Dendritic cell treated with granulocyte-macrophage colony-stimulating factor and Interleukin-4, amounts not matched to agents 40 ng/mL and 50 ng/mL, for 4 days (primary cell): Measurements from ENCODE around the gene PARS2.

ENCODE experiments used
- H3K27ac Mint-ChIP-seq: one replicate; pipeline ENCODE4 v1.8.0; 2022; ENCODE audit warnings: mild to moderate bottlenecking, mixed read lengths
- H3K27me3 Mint-ChIP-seq: one replicate; pipeline ENCODE4 v1.8.0; 2022; ENCODE audit warnings: mild to moderate bottlenecking, mixed read lengths
- H3K36me3 Mint-ChIP-seq: one replicate; pipeline ENCODE4 v1.8.0; 2022; ENCODE audit warnings: low read depth, mixed read lengths
- H3K4me1 Mint-ChIP-seq: one replicate; pipeline ENCODE4 v1.8.0; 2022; ENCODE audit warnings: low read depth, mixed read lengths
- H3K4me3 Mint-ChIP-seq: one replicate; pipeline ENCODE4 v1.8.0; 2022; ENCODE audit warnings: mild to moderate bottlenecking, moderate library complexity, mixed read lengths
- H3K9me3 Mint-ChIP-seq: one replicate; pipeline ENCODE4 v1.8.0; 2022; ENCODE audit warnings: mixed read lengths
- intact Hi-C: fragments of 100-400 bp; cut with micrococcal nuclease; formaldehyde crosslinking; loops from one replicate; pipeline ENCODE4 v1.15.0; 2022

The PARS2 gene

DNA sequence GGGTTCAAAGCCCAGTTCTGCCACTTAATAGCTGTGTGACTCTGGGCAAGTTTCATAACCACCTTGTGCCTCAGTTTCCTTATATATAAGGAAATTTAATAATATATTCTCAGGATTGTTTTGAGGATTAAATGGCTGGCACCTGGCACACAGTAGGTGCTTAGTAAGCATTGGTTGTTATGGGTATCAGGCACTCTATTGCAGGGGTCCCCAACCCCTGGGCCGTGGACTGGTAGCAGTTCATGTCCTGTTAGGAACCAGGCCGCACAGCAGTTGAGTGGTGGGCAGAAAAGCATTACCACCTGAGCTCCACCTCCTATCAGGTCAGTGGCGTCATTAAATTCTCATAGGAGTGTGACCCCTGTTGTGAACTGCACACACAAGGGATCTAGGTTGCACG, 18.5 kb downstream of the PARS2 start:
- Mint-ChIP-seq H3K27me3 (no peaks in the 10 kb centered on the region), H3K36me3 (peaks cover 31% of the 10 kb centered on the region), H3K9me3 (no peaks in the 10 kb centered on the region), H3K4me3 (no peak overlapping the region), H3K27ac (no peak overlapping the region), H3K4me1 (no peaks in the 10 kb centered on the region)
- intact Hi-C loops, result no loop called here

DNA sequence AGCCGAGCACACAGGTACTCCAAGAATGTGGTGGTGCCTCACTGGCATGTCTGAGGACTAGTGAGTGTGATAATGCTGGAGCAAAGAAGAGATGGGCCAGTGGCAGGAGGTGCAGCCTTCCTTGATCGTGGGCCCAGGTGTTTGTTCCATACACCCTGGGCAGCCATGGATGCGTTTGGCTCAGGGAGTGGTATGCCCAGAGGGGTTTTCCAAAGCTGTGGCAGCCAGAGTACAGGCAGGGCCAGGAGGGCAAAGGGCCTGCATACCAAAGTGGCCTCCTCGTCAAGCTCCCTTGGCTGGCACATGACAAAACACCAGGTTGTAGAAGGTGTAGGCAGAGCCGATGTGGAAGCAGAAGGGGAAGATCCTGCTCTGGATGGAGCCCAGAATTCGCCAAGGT, 19.0 kb downstream of the PARS2 start:
- H3K9me3 Mint-ChIP-seq, result no peaks in the 10 kb centered on the region
- H3K27me3 Mint-ChIP-seq, result no peaks in the 10 kb centered on the region
- H3K4me1 Mint-ChIP-seq, result no peaks in the 10 kb centered on the region
- H3K4me3 Mint-ChIP-seq, result no peak overlapping the region
- H3K27ac Mint-ChIP-seq, result no peak overlapping the region
- intact Hi-C loops, result no loop called here
- H3K36me3 Mint-ChIP-seq, result peaks cover 37% of the 10 kb centered on the region

DNA sequence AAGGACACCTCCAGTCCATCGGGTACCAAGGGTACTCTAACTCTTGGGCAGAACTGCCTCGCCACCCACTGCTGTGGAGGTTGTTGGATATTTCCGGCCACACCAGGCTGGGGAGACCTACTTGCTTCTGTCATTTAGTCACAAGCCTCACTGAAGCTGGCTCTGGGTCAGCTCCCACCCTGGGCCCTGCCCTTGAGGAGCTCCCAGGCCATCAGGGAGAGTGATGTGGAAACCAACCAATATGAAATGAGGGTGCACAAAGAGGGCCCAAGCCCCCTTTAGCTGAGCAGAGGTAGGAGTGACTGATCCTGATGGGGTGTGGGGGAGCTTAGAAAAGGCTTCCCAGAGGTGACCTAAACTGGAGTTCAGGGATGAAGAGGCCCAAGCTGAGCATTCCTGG, 19.6 kb downstream of the PARS2 start:
- intact Hi-C loops, result no loop called here
- no peaks in the 10 kb centered on the region for H3K9me3 Mint-ChIP-seq
- H3K27me3 Mint-ChIP-seq, result no peaks in the 10 kb centered on the region
- peaks cover 42% of the 10 kb centered on the region for H3K36me3 Mint-ChIP-seq
- H3K4me1 Mint-ChIP-seq, result no peaks in the 10 kb centered on the region
- H3K4me3 Mint-ChIP-seq, result no peak overlapping the region
- H3K27ac Mint-ChIP-seq, result no peak overlapping the region

DNA sequence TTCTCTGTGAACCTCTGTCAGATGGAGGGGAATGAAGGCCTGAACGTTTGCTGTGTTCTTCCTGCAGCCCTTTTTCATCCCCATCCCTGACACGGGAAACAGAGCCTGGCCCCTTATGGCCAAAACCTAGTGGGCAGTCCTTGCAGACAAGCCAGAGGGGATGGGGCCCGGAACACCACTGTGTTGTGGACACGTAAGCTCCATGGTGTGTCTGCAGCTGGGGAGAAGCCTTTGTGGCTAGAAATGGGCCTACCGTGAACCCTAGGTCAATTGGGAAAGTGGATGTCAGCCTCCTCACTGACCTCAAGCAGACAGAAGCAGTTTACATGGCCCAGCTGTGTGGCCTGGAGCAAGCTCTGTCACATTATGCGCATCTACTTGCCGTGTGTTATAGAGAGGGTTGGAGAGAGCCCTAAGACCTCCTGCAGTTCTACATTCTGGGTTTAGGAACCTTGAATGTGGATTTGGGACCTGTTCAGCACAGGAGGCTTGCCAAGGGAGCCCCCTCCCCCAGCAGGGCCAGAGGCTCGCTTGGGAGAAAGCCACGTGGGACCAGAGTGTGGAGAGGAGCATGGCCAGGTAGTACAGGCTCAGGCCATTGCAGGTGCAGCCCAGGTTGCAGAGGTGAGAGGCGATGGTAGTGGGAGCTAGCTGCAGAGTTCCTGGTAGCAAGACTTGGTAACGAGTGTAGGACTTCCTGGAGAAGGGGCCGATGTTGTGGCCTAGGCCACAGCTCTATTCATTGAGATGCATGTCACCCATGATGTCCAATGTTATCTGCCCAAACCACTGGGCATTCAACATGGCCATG, 20.7 kb downstream of the PARS2 start:
- intact Hi-C loops, result no loop called here

DNA sequence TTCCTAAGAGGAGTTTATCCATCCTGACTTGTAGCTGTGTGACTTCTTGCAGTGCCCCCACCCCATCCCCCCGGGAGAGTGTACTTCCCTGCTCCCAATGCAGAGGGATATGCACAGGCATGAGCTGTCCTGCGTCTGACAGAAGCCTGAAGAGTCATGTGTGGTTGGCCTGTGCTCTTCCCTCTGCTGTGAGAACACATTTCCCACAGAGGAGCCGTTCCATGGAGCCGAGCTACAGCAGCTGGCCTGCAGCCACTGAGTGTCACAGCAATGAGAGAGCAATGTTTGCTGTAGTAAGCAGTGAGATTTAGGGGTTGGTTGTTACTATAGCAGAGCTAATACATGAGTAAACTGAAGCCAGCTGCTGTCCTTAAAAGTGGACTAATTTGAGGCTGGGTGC, 22.0 kb downstream of the PARS2 start:
- no peak overlapping the region for H3K27ac Mint-ChIP-seq
- no peaks in the 10 kb centered on the region for H3K9me3 Mint-ChIP-seq
- intact Hi-C loops, result no loop called here
- H3K4me1 Mint-ChIP-seq, result no peaks in the 10 kb centered on the region
- H3K4me3 Mint-ChIP-seq, result no peak overlapping the region
- H3K36me3 Mint-ChIP-seq, result peaks cover 67% of the 10 kb centered on the region
- no peaks in the 10 kb centered on the region for H3K27me3 Mint-ChIP-seq

More for the DNA sequence above, 20.7 kb downstream of the PARS2 start:
- no peaks in the 10 kb centered on the region for H3K4me1 Mint-ChIP-seq
- H3K4me3 Mint-ChIP-seq, result no peak overlapping the region
- H3K27me3 Mint-ChIP-seq, result no peaks in the 10 kb centered on the region
- no peaks in the 10 kb centered on the region for H3K9me3 Mint-ChIP-seq
- H3K36me3 Mint-ChIP-seq, result peaks cover 53% of the 10 kb centered on the region
- no peak overlapping the region for H3K27ac Mint-ChIP-seq

DNA sequence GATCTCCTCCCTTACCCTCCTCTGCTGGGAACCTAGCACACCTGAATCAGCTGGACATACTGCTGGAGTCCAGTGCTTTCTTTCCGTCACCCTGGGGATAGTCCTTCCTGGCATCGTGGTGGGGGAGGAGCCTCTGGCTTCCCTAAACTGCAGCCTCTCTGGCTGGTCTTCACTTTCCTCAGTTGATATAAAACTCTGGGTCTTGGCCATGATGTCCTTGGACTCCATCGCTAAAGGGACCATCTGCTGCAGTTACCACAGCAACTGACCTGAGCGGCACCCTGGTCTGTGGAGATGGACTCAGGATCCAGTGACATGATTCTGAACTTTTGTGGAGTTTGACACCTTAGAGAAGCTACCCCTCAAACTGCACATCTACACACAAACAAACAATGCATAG, 22.8 kb downstream of the PARS2 start:
- H3K27ac Mint-ChIP-seq, result no peak overlapping the region
- H3K4me1 Mint-ChIP-seq, result no peaks in the 10 kb centered on the region
- no peaks in the 10 kb centered on the region for H3K27me3 Mint-ChIP-seq
- peaks cover 74% of the 10 kb centered on the region for H3K36me3 Mint-ChIP-seq
- no peaks in the 10 kb centered on the region for H3K9me3 Mint-ChIP-seq
- intact Hi-C loops, result no loop called here
- no peak overlapping the region for H3K4me3 Mint-ChIP-seq

DNA sequence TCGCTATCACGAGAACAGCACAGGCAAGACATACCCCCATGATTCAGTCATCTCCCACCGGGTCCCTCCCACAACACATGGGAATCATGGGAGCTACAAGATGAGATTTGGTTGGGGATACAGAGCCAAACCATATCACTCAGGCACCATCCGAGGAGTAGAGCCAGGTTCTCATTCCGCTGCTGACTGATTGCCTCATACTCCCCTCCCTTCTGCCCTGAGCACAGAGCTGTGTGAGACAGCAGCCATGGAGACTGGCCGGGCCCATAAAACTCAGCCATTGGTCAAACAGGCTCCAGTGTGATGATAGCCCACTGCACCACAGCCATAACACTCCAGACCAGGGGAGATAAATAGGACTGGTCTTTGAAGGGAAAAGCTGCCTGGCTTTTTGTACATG, 26.1 kb downstream of the PARS2 start:
- no peaks in the 10 kb centered on the region for H3K4me1 Mint-ChIP-seq
- intact Hi-C loops, result no loop called here
- no peak overlapping the region for H3K4me3 Mint-ChIP-seq
- peaks cover 99% of the 10 kb centered on the region for H3K36me3 Mint-ChIP-seq
- H3K27me3 Mint-ChIP-seq, result no peaks in the 10 kb centered on the region
- no peaks in the 10 kb centered on the region for H3K9me3 Mint-ChIP-seq
- H3K27ac Mint-ChIP-seq, result no peak overlapping the region

DNA sequence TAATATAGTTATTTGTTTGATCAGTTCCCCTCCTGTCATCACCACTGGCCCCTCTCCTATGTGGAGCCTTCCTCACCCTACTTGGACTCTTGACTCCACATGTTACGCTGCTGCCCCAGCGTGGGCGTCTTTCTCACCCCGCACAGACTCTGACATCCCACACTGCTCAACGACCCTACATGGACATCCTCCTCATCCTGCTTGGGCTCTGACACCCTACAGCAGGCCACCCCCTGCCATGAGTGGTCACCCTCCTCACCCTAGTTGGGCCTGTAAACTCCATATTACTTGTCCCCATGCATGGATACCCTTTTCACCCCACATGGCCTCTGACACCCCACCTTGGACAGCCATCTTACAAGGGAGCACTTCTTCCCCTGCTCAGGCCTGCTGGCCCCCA, 27.6 kb downstream of the PARS2 start:
- Mint-ChIP-seq H3K4me1 (no peaks in the 10 kb centered on the region), H3K27me3 (no peaks in the 10 kb centered on the region), H3K27ac (no peak overlapping the region), H3K36me3 (peaks cover 92% of the 10 kb centered on the region), H3K9me3 (no peaks in the 10 kb centered on the region), H3K4me3 (no peak overlapping the region)
- intact Hi-C loops, result no loop called here

DNA sequence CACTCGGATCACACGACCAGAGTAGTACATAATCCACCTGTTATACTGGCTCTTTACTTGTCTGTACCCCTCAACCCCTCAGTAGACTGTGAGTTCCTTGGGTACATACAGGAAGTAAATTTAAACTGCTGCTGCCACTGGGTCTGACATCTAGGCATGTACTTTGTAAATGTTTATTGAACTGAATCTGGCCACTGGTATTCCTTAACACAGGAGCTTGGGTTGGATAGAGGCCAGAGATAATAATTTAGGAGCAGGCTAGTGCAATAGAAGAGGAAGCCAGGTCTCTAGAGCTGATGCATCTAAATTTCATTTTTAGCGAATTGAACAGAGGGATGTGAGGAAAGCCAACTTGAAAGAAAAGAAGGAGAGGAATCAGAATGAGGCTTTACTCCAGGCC, 36.3 kb downstream of the PARS2 start:
- H3K36me3 Mint-ChIP-seq, result peaks cover 93% of the 10 kb centered on the region
- no peaks in the 10 kb centered on the region for H3K27me3 Mint-ChIP-seq
- intact Hi-C loops, result no loop called here
- H3K4me3 Mint-ChIP-seq, result no peak overlapping the region
- no peaks in the 10 kb centered on the region for H3K9me3 Mint-ChIP-seq
- no peaks in the 10 kb centered on the region for H3K4me1 Mint-ChIP-seq
- no peak overlapping the region for H3K27ac Mint-ChIP-seq

DNA sequence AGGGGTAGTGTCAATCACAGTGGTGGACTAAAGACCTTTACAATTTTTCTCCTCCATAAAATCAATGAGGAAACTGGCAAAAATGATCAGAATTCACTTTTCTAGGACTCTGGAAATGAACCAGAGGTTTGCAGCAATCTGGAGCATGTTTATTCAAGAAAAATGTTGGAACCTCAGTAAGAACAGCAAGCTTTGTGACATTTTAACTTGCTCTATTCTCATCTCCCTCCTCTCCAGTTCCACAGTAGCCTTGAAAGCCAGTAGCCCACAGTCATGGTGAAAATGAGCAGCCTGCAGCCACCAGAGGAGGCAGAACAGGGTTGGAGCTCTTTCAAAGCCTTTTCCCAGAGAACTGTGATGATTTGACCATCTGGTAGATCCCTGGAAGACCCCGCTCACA, 39.6 kb downstream of the PARS2 start:
- intact Hi-C loops, result no loop called here
- peaks cover 90% of the 10 kb centered on the region for H3K36me3 Mint-ChIP-seq
- no peaks in the 10 kb centered on the region for H3K27me3 Mint-ChIP-seq
- no peak overlapping the region for H3K27ac Mint-ChIP-seq
- no peaks in the 10 kb centered on the region for H3K9me3 Mint-ChIP-seq
- H3K4me3 Mint-ChIP-seq, result no peak overlapping the region
- H3K4me1 Mint-ChIP-seq, result no peaks in the 10 kb centered on the region

DNA sequence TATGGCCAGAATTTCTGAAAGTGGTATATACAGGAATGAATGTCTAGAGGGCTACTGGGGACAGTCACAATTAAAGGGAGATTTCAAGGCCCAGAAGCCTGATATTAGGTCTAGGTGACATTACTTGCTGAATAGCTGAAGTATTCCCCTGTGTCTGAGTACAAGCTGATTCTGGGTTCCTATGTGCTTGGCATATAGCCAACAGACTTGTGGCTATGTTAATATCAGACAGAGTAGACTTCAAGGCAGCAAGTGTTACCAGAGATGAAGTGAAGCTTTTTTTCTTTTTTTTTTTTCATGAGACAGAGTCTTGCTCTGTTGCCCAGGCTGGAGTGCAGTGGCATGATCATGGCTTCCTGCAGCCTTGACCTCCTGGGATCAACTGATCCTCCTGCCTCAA, 40.3 kb downstream of the PARS2 start:
- Mint-ChIP-seq H3K9me3 (no peaks in the 10 kb centered on the region), H3K4me1 (peaks cover 4% of the 10 kb centered on the region), H3K27me3 (no peaks in the 10 kb centered on the region), H3K4me3 (no peak overlapping the region), H3K27ac (no peak overlapping the region), H3K36me3 (peaks cover 88% of the 10 kb centered on the region)
- intact Hi-C loops, result no loop called here

DNA sequence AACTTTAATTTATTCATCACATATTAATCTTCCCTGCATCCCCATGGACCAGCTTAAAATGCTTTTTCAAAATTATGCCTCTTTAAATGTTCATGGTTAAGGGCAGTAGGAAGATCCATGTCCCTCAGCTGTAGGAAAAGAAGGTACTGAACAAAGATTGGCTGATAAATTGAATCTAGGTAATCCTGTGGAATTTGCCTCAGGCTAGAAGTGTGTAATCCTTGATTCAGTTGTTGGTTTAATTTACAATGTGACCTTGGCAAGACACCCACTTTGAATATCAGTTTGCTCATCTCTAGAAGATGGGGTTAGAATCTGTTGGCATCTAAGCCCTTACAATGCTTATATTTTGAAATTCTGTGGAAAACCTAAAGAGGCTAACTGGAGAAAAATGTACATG, 42.6 kb downstream of the PARS2 start:
- H3K27me3 Mint-ChIP-seq, result no peaks in the 10 kb centered on the region
- intact Hi-C loops, result no loop called here
- H3K27ac Mint-ChIP-seq, result no peak overlapping the region
- no peaks in the 10 kb centered on the region for H3K9me3 Mint-ChIP-seq
- H3K4me1 Mint-ChIP-seq, result peaks cover 11% of the 10 kb centered on the region
- peaks cover 84% of the 10 kb centered on the region for H3K36me3 Mint-ChIP-seq
- H3K4me3 Mint-ChIP-seq, result no peak overlapping the region

DNA sequence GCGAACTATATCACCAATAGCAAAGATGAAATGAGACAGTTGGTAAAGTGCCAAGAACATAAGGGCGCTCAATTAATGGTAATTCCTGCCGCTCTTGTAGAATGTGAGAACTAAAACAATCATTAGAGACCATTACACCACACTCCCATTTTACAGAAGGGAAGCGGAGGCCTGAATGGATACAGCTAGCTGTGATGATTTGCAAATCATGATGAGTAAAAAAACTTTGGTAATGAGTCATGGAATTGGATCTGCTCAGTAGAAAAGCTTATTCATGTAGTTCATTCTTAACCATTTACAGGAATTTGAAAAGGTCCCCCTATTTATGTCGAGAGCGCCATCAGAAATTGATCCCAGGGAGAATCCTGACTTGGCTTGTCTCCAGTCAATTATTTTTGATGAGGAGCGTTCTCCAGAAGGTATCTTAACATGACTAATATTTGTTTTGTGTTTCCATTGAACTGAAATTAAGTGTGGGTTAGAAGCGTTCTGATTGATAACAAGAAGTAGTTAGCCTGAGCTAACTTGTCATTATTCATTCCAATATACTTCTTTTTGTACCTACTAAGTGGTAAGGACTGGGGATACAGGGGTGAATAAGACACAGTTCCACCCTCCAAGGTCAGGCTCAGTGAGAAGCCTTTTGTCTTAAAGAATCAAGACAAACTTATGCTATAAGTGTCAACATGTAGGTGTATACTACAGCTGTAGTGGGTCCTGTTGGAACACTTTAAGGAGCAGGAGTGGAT, 47.9 kb downstream of the PARS2 start:
- Mint-ChIP-seq H3K4me3 (peak overlapping the region; percentile 89), H3K4me1 (peaks cover 27% of the 10 kb centered on the region), H3K27ac (peak overlapping the region; percentile 85), H3K9me3 (no peaks in the 10 kb centered on the region), H3K36me3 (peaks cover 38% of the 10 kb centered on the region), H3K27me3 (peaks cover 2% of the 10 kb centered on the region)
- intact Hi-C loops, result loop anchor here (5.0 kb wide), 1 partner anchor 664 kb away; the partner anchor contains the start of genes TCEANC2 and TMEM59

DNA sequence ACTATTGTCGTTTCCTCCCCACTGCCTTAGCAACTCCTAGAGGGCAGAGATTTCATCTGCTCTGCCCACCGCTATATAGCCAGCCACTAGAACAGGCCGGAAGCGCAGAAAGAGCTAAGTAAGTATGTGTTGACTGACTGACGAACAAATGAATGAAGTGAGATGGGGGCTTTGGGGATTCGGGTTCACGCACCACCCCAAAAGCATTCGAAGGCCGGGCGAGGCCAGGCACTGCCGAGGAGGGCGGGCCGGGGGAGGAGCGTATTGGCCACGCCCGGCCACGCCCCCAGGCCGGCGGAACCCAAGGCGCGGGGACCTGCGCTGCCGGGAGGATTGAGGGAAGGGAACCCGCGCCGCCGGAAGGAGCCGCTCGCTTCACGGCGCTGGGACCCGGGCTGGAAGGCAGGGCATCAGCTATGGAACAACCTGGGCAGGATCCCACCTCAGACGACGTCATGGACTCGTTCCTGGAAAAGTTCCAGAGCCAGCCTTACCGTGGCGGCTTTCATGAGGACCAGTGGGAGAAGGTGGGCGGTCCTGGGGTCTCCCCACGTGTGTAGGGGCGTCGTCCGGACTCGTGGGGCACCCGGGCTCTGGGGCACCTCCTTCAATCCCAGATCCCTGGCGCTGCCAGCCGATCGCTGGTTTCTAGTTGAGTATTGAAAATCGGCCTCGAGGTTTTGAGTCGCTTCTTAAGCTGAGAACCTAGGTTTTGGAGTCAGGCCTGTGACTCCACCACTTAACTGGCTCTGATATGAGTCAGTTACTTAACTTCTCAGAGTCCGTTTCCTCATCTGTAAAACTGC, 48.6 kb downstream of the PARS2 start, which contains the start of gene TTC4:
TTC4 (plus strand) TSS at position 369 of the 806 bp plus-strand sequence; CDS start at position 417, 48 bp downstream.
- Mint-ChIP-seq H3K36me3 (peaks cover 31% of the 10 kb centered on the region), H3K4me3 (peak within 1 kb of the TSS; percentile 89), H3K27ac (peak within 1 kb of the TSS; percentile 85), H3K27me3 (peaks cover 2% of the 10 kb centered on the region), H3K9me3 (no peaks in the 10 kb centered on the region), H3K4me1 (peaks cover 27% of the 10 kb centered on the region)
- intact Hi-C loops, result loop anchor here (1.0 to 5.0 kb wide), 2 partner anchors 49 to 663 kb away; partner anchors contain the start of genes PARS2, TCEANC2 and TMEM59
